Heart left ventricle (tissue), 16 donors: Measurements from ENCODE around the gene PGBD5. TPM values are rescaled to one million over a fixed set of nuclear protein-coding genes. Genes with fewer than 3 reads are reported as not detected.

ENCODE experiments used
- ATAC-seq, 4 donors: fragments of 200-7000 bp; cut with Tn5 transposase; one replicate each; pipeline ENCODE4 v1.9.1; 2020 to 2022; ENCODE audit warnings: moderate library complexity in 4 of 4, mild to moderate bottlenecking in 3 of 4, moderate number of reproducible peaks in 1 of 4
- DNase-seq, 5 donors: peaks; one replicate each; pipeline ENCODE4 v3.0.0-alpha.2; 2020
- H3K27ac ChIP-seq, 12 donors: fragments of 200-600 bp; sonication (generic) in 4 of 12; one replicate each; pipeline versions ENCODE4 v1.5.0 to v1.8.0; 2016 to 2022; ENCODE audit warnings: mild to moderate bottlenecking in 2 of 12
- H3K27me3 ChIP-seq, 9 donors: fragments of 200-600 bp; sonication (generic) in 2 of 9; one replicate each; pipeline versions ENCODE4 v1.5.1 to v1.8.0; 2016 to 2022; ENCODE audit warnings: mild to moderate bottlenecking in 3 of 9
- H3K36me3 ChIP-seq, 9 donors: fragments of 200-600 bp; sonication (generic) in 2 of 9; one replicate each; pipeline versions ENCODE4 v1.5.0 to v1.8.0; 2018 to 2022; ENCODE audit warnings: mild to moderate bottlenecking in 2 of 9
- H3K4me1 ChIP-seq, 12 donors: fragments of 200-600 bp; sonication (generic) in 4 of 12; one replicate each; pipeline versions ENCODE4 v1.5.0 to v1.8.0; 2016 to 2022; ENCODE audit warnings: mild to moderate bottlenecking in 3 of 12
- H3K4me3 ChIP-seq, 12 donors: fragments of 200-600 bp; sonication (generic) in 4 of 12; one replicate each; pipeline versions ENCODE4 v1.5.0 to v1.8.0; 2017 to 2022; ENCODE audit warnings: mild to moderate bottlenecking in 9 of 12, moderate library complexity in 4 of 12
- H3K9me3 ChIP-seq, 12 donors: fragments of 200-600 bp; sonication (generic) in 4 of 12; one replicate each; pipeline versions ENCODE4 v1.5.0 to v1.8.0; 2016 to 2022; ENCODE audit warnings: mild to moderate bottlenecking in 1 of 12
- POLR2A ChIP-seq, 2 donors: fragments of 450-650 bp; IDR thresholded peaks; one replicate each; pipeline ENCODE4 v1.6.1; 2017; ENCODE audit warnings: antibody characterized with exemption in 2 of 2, mild to moderate bottlenecking in 2 of 2, moderate library complexity in 2 of 2
- WGBS, 4 donors: extraction: QIAGEN DNeasy Blood & Tissue Kit in 2 of 4; methylation state at CpG; one replicate each; pipeline versions ENCODE4 v1.1.5 to v1.1.7; 2013 to 2018; 5-methylcytosine and 5-hydroxymethylcytosine counted together
- intact Hi-C, 10 donors: fragments of 100-400 bp; cut with DNase I; formaldehyde crosslinking; loops; one replicate each; pipeline versions ENCODE4 v1.11.1 to v1.14.2; 2022
- polyA plus RNA-seq, 2 donors: library from polyadenylated mRNA; stranded (reverse); fragments of 200-250 nt; gene quantifications; one replicate each; pipeline ENCODE4 v1.2.3, GENCODE V29; 2013
- total RNA-seq, 9 donors: library from RNA; depleted of rRNA in 2 of 9; stranded (reverse); fragments of >200 nt in 2 of 9; fragmentation: NEBNext Ultra II Directional in 3 of 9; extraction: Animal tissue kit (Norgen Biotek cat#: 25700) in 3 of 9; gene quantifications; one replicate each; pipeline versions ENCODE4 v1.1.0 to v1.2.4, GENCODE V29; 2016 to 2023
- TF ChIP-seq, protein P1 (sequence below), 12 donors: fragments of 200-600 bp; sonication (generic) in 4 of 12; IDR thresholded peaks; one replicate each; pipeline versions ENCODE4 v1.5.0 to v1.8.0; 2018 to 2022; ENCODE audit warnings: antibody characterized with exemption in 12 of 12, mild to moderate bottlenecking in 5 of 12
- donor health status: ischemic (EF 13 %, LVEDD 7.1; RV severe dilation, severe dysfunction).
- donor health status: healthy with polysubstance abuse.
- donor health status: DM: no; HTN: yes; CAD: no.
- donor health status: DM: no; HTN: no; CAD: no.
- donor health status: ischemic (EF 25% LVEDD 6.9; RV normal size, moderate dysfunction).
- donor health status: ischemic (EF 25% LVEDD 5.7; RV mildly dilated, moderate dysfunction).
- donor health status: healthy.
- donor health status: DM: yes; HTN: yes; CAD: no.
- donor health status: ischemic (EF 35%, LVEDD 5.7; RV mildly dilated, moderate dysfunction).
- donor health status: nonischemic (EF 11% LVEDD 7.7; RV severe dilation, severe dysfunction).
- donor health status: DM: yes; HTN: yes; CAD: no.
- donor health status: PGD.
- donor health status: ischemic (EF 29% LVEDD 5.4; RV normal size, mild dysfunction).
- donor health status: nonischemic (EF 23%, LVEDD 6.1; RV moderate dilation, normal function).

The PGBD5 gene
- total and polyA plus RNA-seq, 11 donors: 1.3 to 16.1 (median 6.3) TPM

DNA sequence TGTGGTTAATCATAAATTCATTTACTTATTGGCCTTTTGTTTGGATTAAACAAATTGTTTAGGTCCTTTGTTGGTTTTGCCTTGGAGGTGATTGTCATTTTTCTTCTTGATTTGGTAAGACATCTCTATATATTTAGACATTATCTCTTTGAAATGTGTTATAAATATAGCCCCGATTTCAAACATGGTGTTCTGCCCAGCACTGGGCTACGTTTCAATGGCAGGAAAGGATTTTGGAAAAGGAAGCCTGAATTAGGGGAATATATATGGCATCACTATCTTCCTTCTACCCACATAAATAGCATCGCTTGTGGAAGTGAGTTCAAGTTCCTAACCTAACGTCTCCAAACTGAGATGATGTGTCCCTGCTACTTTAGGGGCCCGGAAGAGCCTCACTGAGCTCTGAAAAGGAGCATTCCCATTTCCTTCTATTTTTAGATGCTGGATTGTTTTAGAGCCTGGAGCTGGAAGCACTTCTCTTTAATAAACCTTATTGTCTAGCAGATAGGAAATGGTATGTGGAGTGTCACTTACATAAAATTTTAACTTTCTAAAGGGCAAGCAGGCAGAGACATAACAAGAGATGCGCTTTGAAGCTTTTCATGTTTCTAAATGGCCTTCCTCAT, 39.4 kb downstream of the PGBD5 start:
- intact Hi-C loops: no loop called here
- no peaks in the 10 kb centered on the region for H3K36me3 ChIP-seq
- peak in 1 of 4 donors; percentile 40 for ATAC-seq
- H3K4me3 ChIP-seq: no peak overlapping the region
- DNase-seq: no peak
- peak overlapping the region in 1 of 12 donors; percentile 14 for H3K27ac ChIP-seq
- WGBS, 4 donors: 34 to 44% (median 37%) methylated on average over 6 of the region's 6 CpGs
- no peaks in the 10 kb centered on the region for H3K27me3 ChIP-seq
- TF ChIP-seq POLR2A (IDR thresholded peaks at IDR 0.05): no peak
- TF ChIP-seq, protein P1, sequence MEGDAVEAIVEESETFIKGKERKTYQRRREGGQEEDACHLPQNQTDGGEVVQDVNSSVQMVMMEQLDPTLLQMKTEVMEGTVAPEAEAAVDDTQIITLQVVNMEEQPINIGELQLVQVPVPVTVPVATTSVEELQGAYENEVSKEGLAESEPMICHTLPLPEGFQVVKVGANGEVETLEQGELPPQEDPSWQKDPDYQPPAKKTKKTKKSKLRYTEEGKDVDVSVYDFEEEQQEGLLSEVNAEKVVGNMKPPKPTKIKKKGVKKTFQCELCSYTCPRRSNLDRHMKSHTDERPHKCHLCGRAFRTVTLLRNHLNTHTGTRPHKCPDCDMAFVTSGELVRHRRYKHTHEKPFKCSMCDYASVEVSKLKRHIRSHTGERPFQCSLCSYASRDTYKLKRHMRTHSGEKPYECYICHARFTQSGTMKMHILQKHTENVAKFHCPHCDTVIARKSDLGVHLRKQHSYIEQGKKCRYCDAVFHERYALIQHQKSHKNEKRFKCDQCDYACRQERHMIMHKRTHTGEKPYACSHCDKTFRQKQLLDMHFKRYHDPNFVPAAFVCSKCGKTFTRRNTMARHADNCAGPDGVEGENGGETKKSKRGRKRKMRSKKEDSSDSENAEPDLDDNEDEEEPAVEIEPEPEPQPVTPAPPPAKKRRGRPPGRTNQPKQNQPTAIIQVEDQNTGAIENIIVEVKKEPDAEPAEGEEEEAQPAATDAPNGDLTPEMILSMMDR (IDR thresholded peaks at IDR 0.05): no peak
- H3K4me1 ChIP-seq: peaks cover 0 to 17% (median 7%) of the 10 kb centered on the region in 12 donors
- H3K9me3 ChIP-seq: no peaks in the 10 kb centered on the region

DNA sequence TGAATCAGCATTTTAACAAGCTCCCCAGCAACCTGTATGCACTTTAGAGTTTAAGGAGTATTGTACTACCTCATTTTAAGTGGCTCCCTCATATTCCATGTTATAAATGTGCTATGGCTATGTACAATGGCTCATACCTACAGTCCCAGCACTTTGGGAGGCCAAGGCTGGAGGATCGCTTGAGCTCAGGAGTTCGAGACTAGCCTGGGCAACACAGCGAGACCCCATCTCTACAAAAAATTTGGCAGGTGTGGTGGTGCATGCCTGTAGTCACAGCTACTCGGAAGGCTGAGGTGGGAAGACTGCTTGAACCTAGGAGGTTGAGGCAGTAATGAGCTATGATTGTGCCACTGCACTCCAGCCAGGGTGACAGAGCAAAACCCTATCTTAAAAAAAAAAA, 40.2 kb downstream of the PGBD5 start:
- TF ChIP-seq, protein P1 (IDR thresholded peaks at IDR 0.05): no peak
- TF ChIP-seq POLR2A (IDR thresholded peaks at IDR 0.05): no peak
- no peaks in the 10 kb centered on the region for H3K36me3 ChIP-seq
- H3K9me3 ChIP-seq: no peaks in the 10 kb centered on the region
- intact Hi-C loops: no loop called here
- no peaks in the 10 kb centered on the region for H3K27me3 ChIP-seq
- H3K4me1 ChIP-seq: peaks cover 0 to 17% (median 7%) of the 10 kb centered on the region in 12 donors
- H3K4me3 ChIP-seq: no peak overlapping the region
- H3K27ac ChIP-seq: no peak overlapping the region
- DNase-seq (no peak), ATAC-seq (no peak)
- 94 to 96% (median 95%) methylated on average over 4 of the region's 4 CpGs for WGBS, 4 donors

DNA sequence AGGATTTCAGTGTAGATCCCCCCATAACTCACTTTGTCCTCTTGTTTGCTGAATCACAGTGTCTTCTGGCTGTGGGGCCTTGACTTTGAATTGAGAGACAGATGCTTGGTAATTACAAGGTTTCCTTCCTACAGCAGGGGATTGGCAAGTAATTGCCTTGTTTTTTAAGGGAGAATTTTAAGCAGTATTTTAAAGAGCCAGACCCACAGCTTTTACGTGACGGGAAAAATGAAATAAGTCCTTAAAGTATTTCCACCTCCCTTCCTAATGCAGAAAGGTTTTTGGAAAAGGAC, 41.0 kb downstream of the PGBD5 start:
- Histone ChIP-seq H3K9me3 (peaks cover 0 to 1% (median 0%) of the 10 kb centered on the region in 12 donors), H3K27me3 (no peaks in the 10 kb centered on the region), H3K4me3 (no peak overlapping the region), H3K36me3 (no peaks in the 10 kb centered on the region), H3K4me1 (peaks cover 0 to 17% (median 7%) of the 10 kb centered on the region in 12 donors), H3K27ac (no peak overlapping the region)
- DNase-seq (no peak), ATAC-seq (no peak)
- no peak for TF ChIP-seq POLR2A (IDR thresholded peaks at IDR 0.05)
- TF ChIP-seq, protein P1 (IDR thresholded peaks at IDR 0.05): no peak
- intact Hi-C loops: no loop called here
- WGBS, 4 donors: 76 to 90% (median 83%) methylated on average over 2 of the region's 2 CpGs

DNA sequence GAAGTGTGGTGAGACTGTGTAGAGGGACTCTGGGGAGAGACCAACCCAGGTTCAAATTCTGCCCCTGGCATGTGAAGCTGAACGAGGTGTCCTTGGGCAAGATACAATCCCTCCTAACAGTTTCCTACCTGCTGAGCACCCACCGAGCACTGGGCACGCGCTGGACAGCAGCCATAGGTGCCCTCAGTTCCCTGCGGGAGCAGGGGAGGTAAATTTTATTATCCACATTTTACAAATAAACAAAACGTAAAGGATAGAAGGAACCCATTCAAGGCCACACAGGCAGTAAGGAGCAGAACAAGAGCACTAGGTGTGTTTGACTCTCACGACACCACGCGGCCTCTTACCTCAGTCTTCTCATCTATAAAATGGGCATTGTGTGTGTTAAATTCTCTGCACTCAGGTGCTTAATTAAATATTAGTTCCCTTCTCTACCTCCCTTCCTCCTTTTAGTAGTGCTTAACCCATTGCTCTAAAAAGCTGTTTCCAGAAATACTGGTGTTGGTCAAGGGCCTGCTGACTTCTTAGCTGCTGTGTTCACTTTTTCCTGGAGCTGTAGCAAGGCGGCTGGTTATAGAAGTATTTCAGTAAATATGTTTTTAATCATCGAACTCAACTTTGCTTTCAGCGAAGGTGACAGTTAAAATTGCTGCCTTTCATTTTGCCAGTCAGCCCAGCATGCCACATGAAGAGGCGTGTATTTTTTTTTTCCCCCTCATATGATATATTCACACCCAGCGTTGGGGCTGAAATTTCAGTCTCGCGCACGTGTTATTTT, 41.6 kb downstream of the PGBD5 start:
- no peak for TF ChIP-seq POLR2A (IDR thresholded peaks at IDR 0.05)
- TF ChIP-seq, protein P1 (IDR thresholded peaks at IDR 0.05): no peak
- H3K36me3 ChIP-seq: no peaks in the 10 kb centered on the region
- ATAC-seq: no peak
- H3K27me3 ChIP-seq: no peaks in the 10 kb centered on the region
- no peak overlapping the region for H3K27ac ChIP-seq
- no peak overlapping the region for H3K4me3 ChIP-seq
- no peak for DNase-seq
- intact Hi-C loops: no loop called here
- 86 to 95% (median 91%) methylated on average over 17 of the region's 17 CpGs for WGBS, 4 donors
- peaks cover 0 to 7% (median 1%) of the 10 kb centered on the region in 12 donors for H3K9me3 ChIP-seq
- H3K4me1 ChIP-seq: peaks cover 0 to 17% (median 7%) of the 10 kb centered on the region in 12 donors
